GM23338 (cell line): ENCODE results near the gene OTOGL. TPM values are rescaled to one million over a fixed set of nuclear protein-coding genes. Genes with fewer than 3 reads are reported as not detected.
"Not testable (repeated sequence)": the region's sequence is repeated elsewhere in the genome, so short reads cannot be mapped to it uniquely, and the experiment has no call there.

Experiments
- ATAC-seq: fragments of 200-7000 bp; cut with Tn5 transposase; 3 replicates; pipeline ENCODE4 v1.9.1; 2020
- DNase-seq: peaks from one replicate; pipeline ENCODE4 v3.0.0-alpha.2; 2015; ENCODE audit warnings: low spot score
- H2AFZ ChIP-seq: fragments of 200-600 bp; sonication (generic); 2 replicates; pipeline ENCODE4 v1.8.0; 2016; ENCODE audit warnings: antibody characterized with exemption, mild to moderate bottlenecking, moderate library complexity
- H3F3A ChIP-seq: fragments of 200-600 bp; sonication (generic); replicated peaks from 2 replicates; pipeline ENCODE4 v1.8.0; 2017; ENCODE audit warnings: antibody characterized with exemption, mixed run types, low read depth
- H3K27ac ChIP-seq: fragments of 200-600 bp; sonication (generic); 2 replicates; pipeline ENCODE4 v1.6.1; 2016; ENCODE audit warnings: low read depth
- H3K27me3 ChIP-seq: fragments of 200-600 bp; sonication (generic); 2 replicates; pipeline ENCODE4 v1.8.0; 2016; ENCODE audit warnings: mild to moderate bottlenecking, mixed run types, moderate library complexity; ENCODE audit not compliant: insufficient read depth
- H3K36me3 ChIP-seq: fragments of 200-600 bp; sonication (generic); 2 replicates; pipeline ENCODE4 v1.8.0; 2016; ENCODE audit warnings: mild to moderate bottlenecking; ENCODE audit not compliant: insufficient read depth
- H3K4me1 ChIP-seq: fragments of 200-600 bp; sonication (generic); 2 replicates; pipeline ENCODE4 v1.8.0; 2016; ENCODE audit warnings: mild to moderate bottlenecking, moderate library complexity; ENCODE audit not compliant: insufficient read depth
- H3K4me2 ChIP-seq: fragments of 200-600 bp; sonication (generic); 2 replicates; pipeline ENCODE4 v1.7.1; 2017; ENCODE audit warnings: mixed run types
- H3K4me3 ChIP-seq: fragments of 200-600 bp; sonication (generic); 2 replicates; pipeline ENCODE4 v1.6.1; 2016; ENCODE audit warnings: mixed run types
- H3K79me2 ChIP-seq: fragments of 200-600 bp; sonication (generic); replicated peaks from 2 replicates; pipeline ENCODE4 v1.8.0; 2017; ENCODE audit warnings: mild to moderate bottlenecking; ENCODE audit not compliant: insufficient read depth
- H3K9me2 ChIP-seq: fragments of 200-600 bp; sonication (generic); 2 replicates; pipeline ENCODE4 v1.8.0; 2017; ENCODE audit not compliant: insufficient read depth
- H4K20me1 ChIP-seq: fragments of 200-600 bp; sonication (generic); replicated peaks from 2 replicates; pipeline ENCODE4 v1.8.0; 2017; ENCODE audit warnings: mild to moderate bottlenecking; ENCODE audit not compliant: insufficient read depth
- H3K27ac Mint-ChIP-seq: 2 replicates; pipeline ENCODE4 v1.8.0; 2020; ENCODE audit warnings: inconsistent platforms, mild to moderate bottlenecking, moderate library complexity, mixed read lengths
- H3K27me3 Mint-ChIP-seq: 3 replicates; pipeline ENCODE4 v1.8.0; 2022; ENCODE audit warnings: low read depth, mild to moderate bottlenecking, moderate library complexity, mixed read lengths, inconsistent platforms; ENCODE audit not compliant: insufficient read depth, poor library complexity
- H3K36me3 Mint-ChIP-seq: 3 replicates; pipeline ENCODE4 v1.8.0; 2021; ENCODE audit warnings: low read depth, mild to moderate bottlenecking, inconsistent platforms, moderate library complexity, mixed read lengths
- H3K4me1 Mint-ChIP-seq: 3 replicates; pipeline ENCODE4 v1.8.0; 2020; ENCODE audit warnings: mild to moderate bottlenecking, inconsistent platforms, mixed read lengths
- H3K4me3 Mint-ChIP-seq: 3 replicates; pipeline ENCODE4 v1.8.0; 2021; ENCODE audit warnings: moderate library complexity, mild to moderate bottlenecking, inconsistent platforms, mixed read lengths
- H3K9me3 Mint-ChIP-seq: 3 replicates; pipeline ENCODE4 v1.8.0; 2020; ENCODE audit warnings: moderate library complexity, mild to moderate bottlenecking, inconsistent platforms, mixed read lengths
- CREB1 ChIP-seq: fragments of 250-450 bp; sonication (Bioruptor Pico); IDR thresholded peaks from 2 replicates; pipeline ENCODE4 v1.5.0; 2020; ENCODE audit warnings: low read depth, mild to moderate bottlenecking, moderate library complexity
- CTCF ChIP-seq, 2 experiments: fragments of 200-600 bp in 1 of 2; sonication (generic) in 1 of 2; conservative IDR thresholded peaks; 2 replicates each; pipeline versions ENCODE4 v1.5.1 to v1.6.1; 2016 to 2017; ENCODE audit warnings: antibody characterized with exemption in 2 of 2, low read depth in 2 of 2, mild to moderate bottlenecking in 2 of 2, moderate library complexity in 1 of 2
- EZH2 ChIP-seq: fragments of 200-600 bp; sonication (generic); IDR thresholded peaks from one replicate; pipeline ENCODE4 v1.8.0; 2017; ENCODE audit warnings: antibody characterized with exemption, mild to moderate bottlenecking, low read depth; ENCODE audit not compliant: unreplicated experiment
- EZH2phosphoT487 ChIP-seq: fragments of 200-600 bp; sonication (generic); IDR thresholded peaks from one replicate; pipeline ENCODE4 v1.8.1; 2018; ENCODE audit warnings: antibody characterized with exemption; ENCODE audit not compliant: unreplicated experiment
- JUNB ChIP-seq: IDR thresholded peaks from one replicate; pipeline ENCODE4 v1.6.1; 2016; ENCODE audit warnings: antibody characterized with exemption; ENCODE audit not compliant: unreplicated experiment
- NANOG ChIP-seq: IDR thresholded peaks from 2 replicates; pipeline ENCODE4 v1.6.1; 2016; ENCODE audit warnings: antibody characterized with exemption, borderline replicate concordance
- POLR2AphosphoS5 ChIP-seq: IDR thresholded peaks from 2 replicates; pipeline ENCODE4 v1.6.1; 2016; ENCODE audit warnings: antibody characterized with exemption, low read depth
- STAT1 ChIP-seq: IDR thresholded peaks from one replicate; pipeline ENCODE4 v1.6.1; 2016; ENCODE audit warnings: antibody characterized with exemption; ENCODE audit not compliant: unreplicated experiment
- ZNF114 ChIP-seq: fragments of 250-450 bp; sonication (Bioruptor Pico); IDR thresholded peaks from 2 replicates; pipeline ENCODE4 v1.5.0; 2020; ENCODE audit warnings: mild to moderate bottlenecking, moderate library complexity
- ZNF331 ChIP-seq: fragments of 250-450 bp; sonication (Bioruptor Pico); IDR thresholded peaks from 2 replicates; pipeline ENCODE4 v1.5.0; 2020; ENCODE audit warnings: low read depth, mild to moderate bottlenecking, moderate library complexity
- polyA plus RNA-seq: library from polyadenylated mRNA; unstranded; fragments of >200 nt; fragmentation: Nextera tagmentation; extraction: Ambion mirVana; gene quantifications from 2 replicates; pipeline ENCODE4 v1.2.1, GENCODE V29; 2016
- total RNA-seq: library from RNA; depleted of rRNA; stranded (reverse); fragments of >200 nt; shearing (Covaris generic); gene quantifications from 2 replicates; pipeline ENCODE4 v1.2.3, GENCODE V29; 2014
- TF ChIP-seq, protein P1 (sequence below): IDR thresholded peaks from one replicate; pipeline ENCODE4 v1.6.1; 2018; ENCODE audit warnings: antibody characterized with exemption; ENCODE audit not compliant: unreplicated experiment
- TF ChIP-seq, protein P2 (sequence below): IDR thresholded peaks from 2 replicates; pipeline ENCODE4 v1.6.1; 2016; ENCODE audit warnings: antibody characterized with exemption

The OTOGL gene
- total and polyA plus RNA-seq, 2 experiments from 2014 or later, result 0.36 to 0.66 TPM

- not testable (repeated sequence) for H3K4me1 ChIP-seq, H3K36me3 ChIP-seq, H2AFZ ChIP-seq, H3K4me3 Mint-ChIP-seq, DNase-seq, H3K36me3 Mint-ChIP-seq, H3K27me3 ChIP-seq, H3K9me2 ChIP-seq, H4K20me1 ChIP-seq, H3K27me3 Mint-ChIP-seq, H3K9me3 Mint-ChIP-seq, ATAC-seq, H3K4me3 ChIP-seq, H3K4me2 ChIP-seq, H3F3A ChIP-seq, H3K27ac ChIP-seq, H3K79me2 ChIP-seq, H3K27ac Mint-ChIP-seq
- H3K4me1 Mint-ChIP-seq, result peaks cover 19% of the 10 kb centered on the region
Measured at GRCh38 chr12:80218925-80219324, 119.6 kb downstream of the OTOGL start.

DNA sequence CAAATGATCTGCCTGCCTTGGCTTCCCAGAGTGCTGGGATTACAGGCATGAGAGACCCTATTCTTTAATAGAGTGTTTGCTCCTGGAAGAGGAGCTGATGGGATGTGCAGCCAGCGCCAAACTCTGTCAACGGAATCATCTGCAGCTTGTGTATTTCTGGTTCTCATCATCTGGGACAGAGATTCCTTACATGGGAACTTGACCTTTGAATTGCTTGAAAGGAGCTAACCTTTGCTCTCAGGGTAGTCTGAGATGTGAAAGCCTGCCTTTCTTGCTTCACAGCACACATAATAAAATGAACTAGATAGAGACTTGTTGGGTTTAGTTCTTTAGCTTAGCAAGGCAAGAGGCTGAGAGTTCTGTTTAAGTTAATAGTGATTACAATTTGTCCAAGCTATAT is 120.0 kb downstream of the OTOGL start:
- no peak overlapping the region for H3K27ac Mint-ChIP-seq
- Histone ChIP-seq H3K27me3 (no peaks in the 10 kb centered on the region), H2AFZ (peak overlapping the region; percentile 39)
- no peak for TF ChIP-seq EZH2phosphoT487
- no peak for TF ChIP-seq ZNF331 (CRISPR knock-in tag)
- TF ChIP-seq, protein P1, sequence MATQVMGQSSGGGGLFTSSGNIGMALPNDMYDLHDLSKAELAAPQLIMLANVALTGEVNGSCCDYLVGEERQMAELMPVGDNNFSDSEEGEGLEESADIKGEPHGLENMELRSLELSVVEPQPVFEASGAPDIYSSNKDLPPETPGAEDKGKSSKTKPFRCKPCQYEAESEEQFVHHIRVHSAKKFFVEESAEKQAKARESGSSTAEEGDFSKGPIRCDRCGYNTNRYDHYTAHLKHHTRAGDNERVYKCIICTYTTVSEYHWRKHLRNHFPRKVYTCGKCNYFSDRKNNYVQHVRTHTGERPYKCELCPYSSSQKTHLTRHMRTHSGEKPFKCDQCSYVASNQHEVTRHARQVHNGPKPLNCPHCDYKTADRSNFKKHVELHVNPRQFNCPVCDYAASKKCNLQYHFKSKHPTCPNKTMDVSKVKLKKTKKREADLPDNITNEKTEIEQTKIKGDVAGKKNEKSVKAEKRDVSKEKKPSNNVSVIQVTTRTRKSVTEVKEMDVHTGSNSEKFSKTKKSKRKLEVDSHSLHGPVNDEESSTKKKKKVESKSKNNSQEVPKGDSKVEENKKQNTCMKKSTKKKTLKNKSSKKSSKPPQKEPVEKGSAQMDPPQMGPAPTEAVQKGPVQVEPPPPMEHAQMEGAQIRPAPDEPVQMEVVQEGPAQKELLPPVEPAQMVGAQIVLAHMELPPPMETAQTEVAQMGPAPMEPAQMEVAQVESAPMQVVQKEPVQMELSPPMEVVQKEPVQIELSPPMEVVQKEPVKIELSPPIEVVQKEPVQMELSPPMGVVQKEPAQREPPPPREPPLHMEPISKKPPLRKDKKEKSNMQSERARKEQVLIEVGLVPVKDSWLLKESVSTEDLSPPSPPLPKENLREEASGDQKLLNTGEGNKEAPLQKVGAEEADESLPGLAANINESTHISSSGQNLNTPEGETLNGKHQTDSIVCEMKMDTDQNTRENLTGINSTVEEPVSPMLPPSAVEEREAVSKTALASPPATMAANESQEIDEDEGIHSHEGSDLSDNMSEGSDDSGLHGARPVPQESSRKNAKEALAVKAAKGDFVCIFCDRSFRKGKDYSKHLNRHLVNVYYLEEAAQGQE, result no peak
- no peak for TF ChIP-seq ZNF114 (CRISPR knock-in tag)
- TF ChIP-seq JUNB, result no peak
- no peak for TF ChIP-seq STAT1
- TF ChIP-seq NANOG, result no peak
- TF ChIP-seq, protein P2, sequence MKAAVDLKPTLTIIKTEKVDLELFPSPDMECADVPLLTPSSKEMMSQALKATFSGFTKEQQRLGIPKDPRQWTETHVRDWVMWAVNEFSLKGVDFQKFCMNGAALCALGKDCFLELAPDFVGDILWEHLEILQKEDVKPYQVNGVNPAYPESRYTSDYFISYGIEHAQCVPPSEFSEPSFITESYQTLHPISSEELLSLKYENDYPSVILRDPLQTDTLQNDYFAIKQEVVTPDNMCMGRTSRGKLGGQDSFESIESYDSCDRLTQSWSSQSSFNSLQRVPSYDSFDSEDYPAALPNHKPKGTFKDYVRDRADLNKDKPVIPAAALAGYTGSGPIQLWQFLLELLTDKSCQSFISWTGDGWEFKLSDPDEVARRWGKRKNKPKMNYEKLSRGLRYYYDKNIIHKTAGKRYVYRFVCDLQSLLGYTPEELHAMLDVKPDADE, result no peak
- no peak for TF ChIP-seq CREB1 (CRISPR knock-in tag)
- no peak for TF ChIP-seq POLR2AphosphoS5
- no peak for TF ChIP-seq EZH2
- TF ChIP-seq CTCF (conservative IDR thresholded peaks at IDR 0.05; ENCODE audit: low read depth in 2 of 2), result no peak

More for the DNA sequence above, 120.0 kb downstream of the OTOGL start:
- DNase-seq, result no peak
- Histone ChIP-seq H3K36me3 (no peaks in the 10 kb centered on the region), H3K4me2 (no peak overlapping the region), H3K27ac (no peak overlapping the region), H3K4me3 (no peak overlapping the region), H4K20me1 (no peaks in the 10 kb centered on the region), H3K79me2 (no peaks in the 10 kb centered on the region), H3K9me2 (no peaks in the 10 kb centered on the region), H3K4me1 (0 out of 2 replicates have a peak, but pooled peaks cover 6% of the 10 kb centered on the region), H3F3A (no peaks in the 10 kb centered on the region)
- Mint-ChIP-seq H3K9me3 (no peaks in the 10 kb centered on the region), H3K27me3 (no peaks in the 10 kb centered on the region), H3K36me3 (no peaks in the 10 kb centered on the region), H3K4me3 (no peak overlapping the region), H3K4me1 (peaks cover 15% of the 10 kb centered on the region)
- ATAC-seq, result no peak
